Measurements from ENCODE around the gene TLR7.

GRCh38 chrX:12906046-12906761 lies 39.3 kb downstream of the TLR7 start, which contains the start of gene TLR8:
- TF ChIP-seq CTCF (IDR thresholded peaks at IDR 0.05) (no peak), EP300 (IDR thresholded peaks at IDR 0.05) (no peak)

All from tibial nerve (tissue), 4 donors.